Measurements from ENCODE around the gene XAGE2. TPM values are rescaled to one million over a fixed set of nuclear protein-coding genes. Genes with fewer than 3 reads are reported as not detected.

XAGE2 gene
- total and polyA plus RNA-seq, 2 experiments from 2014 or later = not detected

DNA sequence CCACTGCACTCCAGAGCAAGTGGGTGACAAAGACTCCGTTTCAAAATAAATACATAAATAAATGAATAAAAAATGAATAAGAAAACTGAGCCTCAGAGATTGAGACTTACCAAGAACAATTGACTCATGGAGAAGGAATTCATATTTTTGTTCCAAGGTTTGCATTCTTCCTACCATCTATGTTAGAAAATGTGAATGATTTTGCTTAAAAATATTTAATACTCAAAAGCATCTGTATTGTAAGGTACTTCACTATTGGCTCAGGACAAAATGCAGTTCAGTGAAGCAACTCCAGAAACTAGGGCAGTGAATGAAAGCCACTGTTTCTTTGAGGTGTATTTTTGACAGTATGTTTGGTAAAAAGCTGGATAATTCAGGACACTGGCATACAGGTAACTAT lies 54.1 kb downstream of the XAGE2 start:
- H3F3A ChIP-seq (replicated peaks; ENCODE audit: low read depth) = no peaks in the 10 kb centered on the region
- no peak for DNase-seq (ENCODE audit: low spot score)
- H4K20me1 ChIP-seq (replicated peaks; ENCODE audit: insufficient read depth) = no peaks in the 10 kb centered on the region
- H3K9me3 Mint-ChIP-seq = no peaks in the 10 kb centered on the region
- H3K36me3 Mint-ChIP-seq (ENCODE audit: low read depth) = no peaks in the 10 kb centered on the region
- ATAC-seq = no peak
- no peak overlapping the region for H3K27ac Mint-ChIP-seq
- no peaks in the 10 kb centered on the region for H3K27me3 ChIP-seq (ENCODE audit: insufficient read depth)
- H3K36me3 ChIP-seq (ENCODE audit: insufficient read depth) = no peaks in the 10 kb centered on the region
- H3K4me3 Mint-ChIP-seq = no peak overlapping the region
- no peaks in the 10 kb centered on the region for H3K4me1 Mint-ChIP-seq
- H3K4me1 ChIP-seq (ENCODE audit: insufficient read depth) = no peaks in the 10 kb centered on the region
- H3K9me2 ChIP-seq (ENCODE audit: insufficient read depth) = no peaks in the 10 kb centered on the region
- H3K4me3 ChIP-seq = no peak overlapping the region
- H3K79me2 ChIP-seq (replicated peaks; ENCODE audit: insufficient read depth) = no peaks in the 10 kb centered on the region
- TF ChIP-seq EZH2phosphoT487 (IDR thresholded peaks at IDR 0.05; ENCODE audit: unreplicated experiment) (no peak), CTCF (conservative IDR thresholded peaks at IDR 0.05; ENCODE audit: low read depth in 2 of 2) (no peak), POLR2AphosphoS5 (IDR thresholded peaks at IDR 0.05; ENCODE audit: low read depth) (no peak), CREB1 (CRISPR knock-in tag; IDR thresholded peaks at IDR 0.05; ENCODE audit: low read depth) (no peak), ZNF331 (CRISPR knock-in tag; IDR thresholded peaks at IDR 0.05; ENCODE audit: low read depth) (no peak), JUNB (IDR thresholded peaks at IDR 0.05; ENCODE audit: unreplicated experiment) (no peak), STAT1 (IDR thresholded peaks at IDR 0.05; ENCODE audit: unreplicated experiment) (no peak), ZNF114 (CRISPR knock-in tag; IDR thresholded peaks at IDR 0.05) (no peak), ETS1 (IDR thresholded peaks at IDR 0.05) (no peak), NANOG (IDR thresholded peaks at IDR 0.05; ENCODE audit: borderline replicate concordance) (no peak), EZH2 (IDR thresholded peaks at IDR 0.05; ENCODE audit: low read depth, unreplicated experiment) (no peak)
- TF ChIP-seq, protein P1, sequence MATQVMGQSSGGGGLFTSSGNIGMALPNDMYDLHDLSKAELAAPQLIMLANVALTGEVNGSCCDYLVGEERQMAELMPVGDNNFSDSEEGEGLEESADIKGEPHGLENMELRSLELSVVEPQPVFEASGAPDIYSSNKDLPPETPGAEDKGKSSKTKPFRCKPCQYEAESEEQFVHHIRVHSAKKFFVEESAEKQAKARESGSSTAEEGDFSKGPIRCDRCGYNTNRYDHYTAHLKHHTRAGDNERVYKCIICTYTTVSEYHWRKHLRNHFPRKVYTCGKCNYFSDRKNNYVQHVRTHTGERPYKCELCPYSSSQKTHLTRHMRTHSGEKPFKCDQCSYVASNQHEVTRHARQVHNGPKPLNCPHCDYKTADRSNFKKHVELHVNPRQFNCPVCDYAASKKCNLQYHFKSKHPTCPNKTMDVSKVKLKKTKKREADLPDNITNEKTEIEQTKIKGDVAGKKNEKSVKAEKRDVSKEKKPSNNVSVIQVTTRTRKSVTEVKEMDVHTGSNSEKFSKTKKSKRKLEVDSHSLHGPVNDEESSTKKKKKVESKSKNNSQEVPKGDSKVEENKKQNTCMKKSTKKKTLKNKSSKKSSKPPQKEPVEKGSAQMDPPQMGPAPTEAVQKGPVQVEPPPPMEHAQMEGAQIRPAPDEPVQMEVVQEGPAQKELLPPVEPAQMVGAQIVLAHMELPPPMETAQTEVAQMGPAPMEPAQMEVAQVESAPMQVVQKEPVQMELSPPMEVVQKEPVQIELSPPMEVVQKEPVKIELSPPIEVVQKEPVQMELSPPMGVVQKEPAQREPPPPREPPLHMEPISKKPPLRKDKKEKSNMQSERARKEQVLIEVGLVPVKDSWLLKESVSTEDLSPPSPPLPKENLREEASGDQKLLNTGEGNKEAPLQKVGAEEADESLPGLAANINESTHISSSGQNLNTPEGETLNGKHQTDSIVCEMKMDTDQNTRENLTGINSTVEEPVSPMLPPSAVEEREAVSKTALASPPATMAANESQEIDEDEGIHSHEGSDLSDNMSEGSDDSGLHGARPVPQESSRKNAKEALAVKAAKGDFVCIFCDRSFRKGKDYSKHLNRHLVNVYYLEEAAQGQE (IDR thresholded peaks at IDR 0.05; ENCODE audit: unreplicated experiment) = no peak
- TF ChIP-seq, protein P2, sequence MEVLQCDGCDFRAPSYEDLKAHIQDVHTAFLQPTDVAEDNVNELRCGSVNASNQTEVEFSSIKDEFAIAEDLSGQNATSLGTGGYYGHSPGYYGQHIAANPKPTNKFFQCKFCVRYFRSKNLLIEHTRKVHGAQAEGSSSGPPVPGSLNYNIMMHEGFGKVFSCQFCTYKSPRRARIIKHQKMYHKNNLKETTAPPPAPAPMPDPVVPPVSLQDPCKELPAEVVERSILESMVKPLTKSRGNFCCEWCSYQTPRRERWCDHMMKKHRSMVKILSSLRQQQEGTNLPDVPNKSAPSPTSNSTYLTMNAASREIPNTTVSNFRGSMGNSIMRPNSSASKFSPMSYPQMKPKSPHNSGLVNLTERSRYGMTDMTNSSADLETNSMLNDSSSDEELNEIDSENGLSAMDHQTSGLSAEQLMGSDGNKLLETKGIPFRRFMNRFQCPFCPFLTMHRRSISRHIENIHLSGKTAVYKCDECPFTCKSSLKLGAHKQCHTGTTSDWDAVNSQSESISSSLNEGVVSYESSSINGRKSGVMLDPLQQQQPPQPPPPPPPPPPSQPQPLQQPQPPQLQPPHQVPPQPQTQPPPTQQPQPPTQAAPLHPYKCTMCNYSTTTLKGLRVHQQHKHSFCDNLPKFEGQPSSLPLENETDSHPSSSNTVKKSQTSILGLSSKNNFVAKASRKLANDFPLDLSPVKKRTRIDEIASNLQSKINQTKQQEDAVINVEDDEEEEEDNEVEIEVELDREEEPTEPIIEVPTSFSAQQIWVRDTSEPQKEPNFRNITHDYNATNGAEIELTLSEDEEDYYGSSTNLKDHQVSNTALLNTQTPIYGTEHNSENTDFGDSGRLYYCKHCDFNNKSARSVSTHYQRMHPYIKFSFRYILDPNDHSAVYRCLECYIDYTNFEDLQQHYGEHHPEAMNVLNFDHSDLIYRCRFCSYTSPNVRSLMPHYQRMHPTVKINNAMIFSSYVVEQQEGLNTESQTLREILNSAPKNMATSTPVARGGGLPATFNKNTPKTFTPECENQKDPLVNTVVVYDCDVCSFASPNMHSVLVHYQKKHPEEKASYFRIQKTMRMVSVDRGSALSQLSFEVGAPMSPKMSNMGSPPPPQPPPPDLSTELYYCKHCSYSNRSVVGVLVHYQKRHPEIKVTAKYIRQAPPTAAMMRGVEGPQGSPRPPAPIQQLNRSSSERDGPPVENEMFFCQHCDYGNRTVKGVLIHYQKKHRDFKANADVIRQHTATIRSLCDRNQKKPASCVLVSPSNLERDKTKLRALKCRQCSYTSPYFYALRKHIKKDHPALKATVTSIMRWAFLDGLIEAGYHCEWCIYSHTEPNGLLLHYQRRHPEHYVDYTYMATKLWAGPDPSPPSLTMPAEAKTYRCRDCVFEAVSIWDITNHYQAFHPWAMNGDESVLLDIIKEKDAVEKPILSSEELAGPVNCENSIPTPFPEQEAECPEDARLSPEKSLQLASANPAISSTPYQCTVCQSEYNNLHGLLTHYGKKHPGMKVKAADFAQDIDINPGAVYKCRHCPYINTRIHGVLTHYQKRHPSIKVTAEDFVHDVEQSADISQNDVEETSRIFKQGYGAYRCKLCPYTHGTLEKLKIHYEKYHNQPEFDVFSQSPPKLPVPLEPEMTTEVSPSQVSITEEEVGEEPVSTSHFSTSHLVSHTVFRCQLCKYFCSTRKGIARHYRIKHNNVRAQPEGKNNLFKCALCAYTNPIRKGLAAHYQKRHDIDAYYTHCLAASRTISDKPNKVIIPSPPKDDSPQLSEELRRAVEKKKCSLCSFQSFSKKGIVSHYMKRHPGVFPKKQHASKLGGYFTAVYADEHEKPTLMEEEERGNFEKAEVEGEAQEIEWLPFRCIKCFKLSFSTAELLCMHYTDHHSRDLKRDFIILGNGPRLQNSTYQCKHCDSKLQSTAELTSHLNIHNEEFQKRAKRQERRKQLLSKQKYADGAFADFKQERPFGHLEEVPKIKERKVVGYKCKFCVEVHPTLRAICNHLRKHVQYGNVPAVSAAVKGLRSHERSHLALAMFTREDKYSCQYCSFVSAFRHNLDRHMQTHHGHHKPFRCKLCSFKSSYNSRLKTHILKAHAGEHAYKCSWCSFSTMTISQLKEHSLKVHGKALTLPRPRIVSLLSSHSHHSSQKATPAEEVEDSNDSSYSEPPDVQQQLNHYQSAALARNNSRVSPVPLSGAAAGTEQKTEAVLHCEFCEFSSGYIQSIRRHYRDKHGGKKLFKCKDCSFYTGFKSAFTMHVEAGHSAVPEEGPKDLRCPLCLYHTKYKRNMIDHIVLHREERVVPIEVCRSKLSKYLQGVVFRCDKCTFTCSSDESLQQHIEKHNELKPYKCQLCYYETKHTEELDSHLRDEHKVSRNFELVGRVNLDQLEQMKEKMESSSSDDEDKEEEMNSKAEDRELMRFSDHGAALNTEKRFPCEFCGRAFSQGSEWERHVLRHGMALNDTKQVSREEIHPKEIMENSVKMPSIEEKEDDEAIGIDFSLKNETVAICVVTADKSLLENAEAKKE (CRISPR knock-in tag; IDR thresholded peaks at IDR 0.05) = no peak
- no peak overlapping the region for H3K4me2 ChIP-seq
- H2AFZ ChIP-seq = no peak overlapping the region
- no peaks in the 10 kb centered on the region for H3K27me3 Mint-ChIP-seq (ENCODE audit: insufficient read depth, low read depth, poor library complexity)
- no peak overlapping the region for H3K27ac ChIP-seq (ENCODE audit: low read depth)
